Liver (tissue), 3 donors: ENCODE data around the gene CLIP2.

Experiments used
- ATF3 ChIP-seq: IDR thresholded peaks from 2 replicates; pipeline ENCODE4 v1.6.1; 2016; ENCODE audit warnings: antibody characterized with exemption
- FOXA1 ChIP-seq: IDR thresholded peaks from 2 replicates; pipeline ENCODE4 v1.6.1; 2016; ENCODE audit warnings: antibody characterized with exemption
- GABPA ChIP-seq, 2 donors: IDR thresholded peaks in 1 of 2; conservative IDR thresholded peaks in 1 of 2; 2 replicates each; pipeline ENCODE4 v1.6.1; 2016; ENCODE audit warnings: antibody characterized with exemption in 2 of 2, mild to moderate bottlenecking in 1 of 2, moderate library complexity in 1 of 2
- JUND ChIP-seq, 2 donors: IDR thresholded peaks; 2 replicates each; pipeline ENCODE4 v1.6.1; 2016; ENCODE audit warnings: antibody characterized with exemption in 2 of 2
- RAD21 ChIP-seq, 2 donors: IDR thresholded peaks; 2 replicates each; pipeline ENCODE4 v1.6.1; 2016; ENCODE audit warnings: antibody characterized with exemption in 2 of 2, mild to moderate bottlenecking in 2 of 2
- SP1 ChIP-seq: IDR thresholded peaks from 2 replicates; pipeline ENCODE4 v1.6.1; 2018; ENCODE audit warnings: antibody characterized with exemption, mild to moderate bottlenecking
- TAF1 ChIP-seq: conservative IDR thresholded peaks from 2 replicates; pipeline ENCODE4 v1.6.1; 2016; ENCODE audit warnings: antibody characterized with exemption, mild to moderate bottlenecking
- YY1 ChIP-seq: IDR thresholded peaks from 2 replicates; pipeline ENCODE4 v1.6.1; 2016; ENCODE audit warnings: antibody characterized with exemption, mild to moderate bottlenecking
- TF ChIP-seq, protein P1 (sequence below): fragments of 150-350 bp; IDR thresholded peaks from 2 replicates; pipeline ENCODE4 v1.5.1; 2017; ENCODE audit warnings: improper control_type of control experiment, low read depth, low read length; ENCODE audit not compliant: missing input control
- TF ChIP-seq, protein P2 (sequence below): IDR thresholded peaks from 2 replicates; pipeline ENCODE4 v1.6.1; 2016; ENCODE audit warnings: antibody characterized with exemption
- TF ChIP-seq, protein P3 (sequence below): IDR thresholded peaks from 2 replicates; pipeline ENCODE4 v1.6.1; 2016; ENCODE audit warnings: antibody characterized with exemption
- TF ChIP-seq, protein P4 (sequence below): IDR thresholded peaks from 2 replicates; pipeline ENCODE4 v1.6.1; 2016; ENCODE audit warnings: antibody characterized with exemption, mild to moderate bottlenecking
- donor health status: healthy.
- donor health status: healthy.

- TF ChIP-seq, protein P1, sequence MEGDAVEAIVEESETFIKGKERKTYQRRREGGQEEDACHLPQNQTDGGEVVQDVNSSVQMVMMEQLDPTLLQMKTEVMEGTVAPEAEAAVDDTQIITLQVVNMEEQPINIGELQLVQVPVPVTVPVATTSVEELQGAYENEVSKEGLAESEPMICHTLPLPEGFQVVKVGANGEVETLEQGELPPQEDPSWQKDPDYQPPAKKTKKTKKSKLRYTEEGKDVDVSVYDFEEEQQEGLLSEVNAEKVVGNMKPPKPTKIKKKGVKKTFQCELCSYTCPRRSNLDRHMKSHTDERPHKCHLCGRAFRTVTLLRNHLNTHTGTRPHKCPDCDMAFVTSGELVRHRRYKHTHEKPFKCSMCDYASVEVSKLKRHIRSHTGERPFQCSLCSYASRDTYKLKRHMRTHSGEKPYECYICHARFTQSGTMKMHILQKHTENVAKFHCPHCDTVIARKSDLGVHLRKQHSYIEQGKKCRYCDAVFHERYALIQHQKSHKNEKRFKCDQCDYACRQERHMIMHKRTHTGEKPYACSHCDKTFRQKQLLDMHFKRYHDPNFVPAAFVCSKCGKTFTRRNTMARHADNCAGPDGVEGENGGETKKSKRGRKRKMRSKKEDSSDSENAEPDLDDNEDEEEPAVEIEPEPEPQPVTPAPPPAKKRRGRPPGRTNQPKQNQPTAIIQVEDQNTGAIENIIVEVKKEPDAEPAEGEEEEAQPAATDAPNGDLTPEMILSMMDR = no peak
- TF ChIP-seq FOXA1 = no peak
- TF ChIP-seq RAD21 (IDR thresholded peaks at IDR 0.05) = no peak
- no peak for TF ChIP-seq JUND (IDR thresholded peaks at IDR 0.05)
- peak; percentile 62 for TF ChIP-seq SP1
- TF ChIP-seq, protein P2, sequence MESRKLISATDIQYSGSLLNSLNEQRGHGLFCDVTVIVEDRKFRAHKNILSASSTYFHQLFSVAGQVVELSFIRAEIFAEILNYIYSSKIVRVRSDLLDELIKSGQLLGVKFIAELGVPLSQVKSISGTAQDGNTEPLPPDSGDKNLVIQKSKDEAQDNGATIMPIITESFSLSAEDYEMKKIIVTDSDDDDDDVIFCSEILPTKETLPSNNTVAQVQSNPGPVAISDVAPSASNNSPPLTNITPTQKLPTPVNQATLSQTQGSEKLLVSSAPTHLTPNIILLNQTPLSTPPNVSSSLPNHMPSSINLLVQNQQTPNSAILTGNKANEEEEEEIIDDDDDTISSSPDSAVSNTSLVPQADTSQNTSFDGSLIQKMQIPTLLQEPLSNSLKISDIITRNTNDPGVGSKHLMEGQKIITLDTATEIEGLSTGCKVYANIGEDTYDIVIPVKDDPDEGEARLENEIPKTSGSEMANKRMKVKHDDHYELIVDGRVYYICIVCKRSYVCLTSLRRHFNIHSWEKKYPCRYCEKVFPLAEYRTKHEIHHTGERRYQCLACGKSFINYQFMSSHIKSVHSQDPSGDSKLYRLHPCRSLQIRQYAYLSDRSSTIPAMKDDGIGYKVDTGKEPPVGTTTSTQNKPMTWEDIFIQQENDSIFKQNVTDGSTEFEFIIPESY = no peak
- TF ChIP-seq YY1 = no peak
- no peak for TF ChIP-seq GABPA (IDR thresholded peaks at IDR 0.05 in 1 of 2, conservative IDR thresholded peaks at IDR 0.05 in 1 of 2)
- TF ChIP-seq, protein P3, sequence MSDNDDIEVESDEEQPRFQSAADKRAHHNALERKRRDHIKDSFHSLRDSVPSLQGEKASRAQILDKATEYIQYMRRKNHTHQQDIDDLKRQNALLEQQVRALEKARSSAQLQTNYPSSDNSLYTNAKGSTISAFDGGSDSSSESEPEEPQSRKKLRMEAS = peak; percentile 12
- TF ChIP-seq ATF3 = no peak
- TF ChIP-seq TAF1 = no peak
- TF ChIP-seq, protein P4, sequence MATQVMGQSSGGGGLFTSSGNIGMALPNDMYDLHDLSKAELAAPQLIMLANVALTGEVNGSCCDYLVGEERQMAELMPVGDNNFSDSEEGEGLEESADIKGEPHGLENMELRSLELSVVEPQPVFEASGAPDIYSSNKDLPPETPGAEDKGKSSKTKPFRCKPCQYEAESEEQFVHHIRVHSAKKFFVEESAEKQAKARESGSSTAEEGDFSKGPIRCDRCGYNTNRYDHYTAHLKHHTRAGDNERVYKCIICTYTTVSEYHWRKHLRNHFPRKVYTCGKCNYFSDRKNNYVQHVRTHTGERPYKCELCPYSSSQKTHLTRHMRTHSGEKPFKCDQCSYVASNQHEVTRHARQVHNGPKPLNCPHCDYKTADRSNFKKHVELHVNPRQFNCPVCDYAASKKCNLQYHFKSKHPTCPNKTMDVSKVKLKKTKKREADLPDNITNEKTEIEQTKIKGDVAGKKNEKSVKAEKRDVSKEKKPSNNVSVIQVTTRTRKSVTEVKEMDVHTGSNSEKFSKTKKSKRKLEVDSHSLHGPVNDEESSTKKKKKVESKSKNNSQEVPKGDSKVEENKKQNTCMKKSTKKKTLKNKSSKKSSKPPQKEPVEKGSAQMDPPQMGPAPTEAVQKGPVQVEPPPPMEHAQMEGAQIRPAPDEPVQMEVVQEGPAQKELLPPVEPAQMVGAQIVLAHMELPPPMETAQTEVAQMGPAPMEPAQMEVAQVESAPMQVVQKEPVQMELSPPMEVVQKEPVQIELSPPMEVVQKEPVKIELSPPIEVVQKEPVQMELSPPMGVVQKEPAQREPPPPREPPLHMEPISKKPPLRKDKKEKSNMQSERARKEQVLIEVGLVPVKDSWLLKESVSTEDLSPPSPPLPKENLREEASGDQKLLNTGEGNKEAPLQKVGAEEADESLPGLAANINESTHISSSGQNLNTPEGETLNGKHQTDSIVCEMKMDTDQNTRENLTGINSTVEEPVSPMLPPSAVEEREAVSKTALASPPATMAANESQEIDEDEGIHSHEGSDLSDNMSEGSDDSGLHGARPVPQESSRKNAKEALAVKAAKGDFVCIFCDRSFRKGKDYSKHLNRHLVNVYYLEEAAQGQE = no peak
Observed at GRCh38 chr7:74272305-74273038, 16.7 kb upstream of the CLIP2 start.
